ENCODE measurements around the gene ATP8A1.

The ATP8A1 gene

GRCh38 chr4:42519803-42520417, 137.0 kb downstream of the ATP8A1 start:
- Histone ChIP-seq H3K36me3 (ENCODE audit: insufficient read depth, low read length) (no peaks in the 10 kb centered on the region), H3K27me3 (ENCODE audit: control insufficient read depth, insufficient read depth, low read length) (peaks cover 10% of the 10 kb centered on the region)

GRCh38 chr4:42515156-42515884, 141.6 kb downstream of the ATP8A1 start:
- no peak overlapping the region for H3K9ac ChIP-seq (ENCODE audit: low read depth, low read length)
- H3K9me3 ChIP-seq (replicated peaks; ENCODE audit: low read length), result no peaks in the 10 kb centered on the region
- no peaks in the 10 kb centered on the region for H3K27me3 ChIP-seq (ENCODE audit: control insufficient read depth, insufficient read depth, low read length)
- H3K4me3 ChIP-seq (ENCODE audit: low read length), result no peak overlapping the region
- no peak overlapping the region for H3K4me2 ChIP-seq (ENCODE audit: low read length)
- no peaks in the 10 kb centered on the region for H3K36me3 ChIP-seq (ENCODE audit: insufficient read depth, low read length)
- H3K4me1 ChIP-seq (ENCODE audit: control insufficient read depth, insufficient read depth, low read length), result no peaks in the 10 kb centered on the region

More at GRCh38 chr4:42519803-42520417, 137.0 kb downstream of the ATP8A1 start:
- Histone ChIP-seq H3K9me3 (replicated peaks; ENCODE audit: low read length) (no peaks in the 10 kb centered on the region), H3K4me2 (ENCODE audit: low read length) (no peak overlapping the region), H3K9ac (ENCODE audit: low read depth, low read length) (no peak overlapping the region), H3K4me3 (ENCODE audit: low read length) (no peak overlapping the region), H3K4me1 (ENCODE audit: control insufficient read depth, insufficient read depth, low read length) (no peaks in the 10 kb centered on the region)

GRCh38 chr4:42513748-42514492, 143.0 kb downstream of the ATP8A1 start:
- H3K27me3 ChIP-seq (ENCODE audit: control insufficient read depth, insufficient read depth, low read length), result no peaks in the 10 kb centered on the region
- no peaks in the 10 kb centered on the region for H3K4me1 ChIP-seq (ENCODE audit: control insufficient read depth, insufficient read depth, low read length)
- H3K9me3 ChIP-seq (replicated peaks; ENCODE audit: low read length), result no peaks in the 10 kb centered on the region
- no peak overlapping the region for H3K9ac ChIP-seq (ENCODE audit: low read depth, low read length)
- H3K4me3 ChIP-seq (ENCODE audit: low read length), result no peak overlapping the region
- no peaks in the 10 kb centered on the region for H3K36me3 ChIP-seq (ENCODE audit: insufficient read depth, low read length)
- H3K4me2 ChIP-seq (ENCODE audit: low read length), result no peak overlapping the region

- Histone ChIP-seq H3K36me3 (ENCODE audit: insufficient read depth, low read length) (no peaks in the 10 kb centered on the region), H3K4me3 (ENCODE audit: low read length) (no peak overlapping the region), H3K4me2 (ENCODE audit: low read length) (no peak overlapping the region), H3K27me3 (ENCODE audit: control insufficient read depth, insufficient read depth, low read length) (no peaks in the 10 kb centered on the region), H3K9ac (ENCODE audit: low read depth, low read length) (no peak overlapping the region), H3K9me3 (replicated peaks; ENCODE audit: low read length) (no peaks in the 10 kb centered on the region), H3K4me1 (ENCODE audit: control insufficient read depth, insufficient read depth, low read length) (no peaks in the 10 kb centered on the region)
Observed at GRCh38 chr4:42512226-42512625, 144.7 kb downstream of the ATP8A1 start.

- no peaks in the 10 kb centered on the region for H3K36me3 ChIP-seq (ENCODE audit: insufficient read depth, low read length)
- no peaks in the 10 kb centered on the region for H3K27me3 ChIP-seq (ENCODE audit: control insufficient read depth, insufficient read depth, low read length)
- H3K4me2 ChIP-seq (ENCODE audit: low read length), result no peak overlapping the region
- no peaks in the 10 kb centered on the region for H3K4me1 ChIP-seq (ENCODE audit: control insufficient read depth, insufficient read depth, low read length)
- no peaks in the 10 kb centered on the region for H3K9me3 ChIP-seq (replicated peaks; ENCODE audit: low read length)
- H3K9ac ChIP-seq (ENCODE audit: low read depth, low read length), result no peak overlapping the region
- H3K4me3 ChIP-seq (ENCODE audit: low read length), result no peak overlapping the region
Observed at GRCh38 chr4:42510225-42510624, 146.7 kb downstream of the ATP8A1 start.

GRCh38 chr4:42501624-42502401, 155.1 kb downstream of the ATP8A1 start:
- no peak overlapping the region for H3K9ac ChIP-seq (ENCODE audit: low read depth, low read length)
- no peak overlapping the region for H3K4me3 ChIP-seq (ENCODE audit: low read length)
- H3K4me1 ChIP-seq (ENCODE audit: control insufficient read depth, insufficient read depth, low read length), result no peaks in the 10 kb centered on the region
- H3K36me3 ChIP-seq (ENCODE audit: insufficient read depth, low read length), result no peaks in the 10 kb centered on the region
- H3K9me3 ChIP-seq (replicated peaks; ENCODE audit: low read length), result no peaks in the 10 kb centered on the region
- no peak overlapping the region for H3K4me2 ChIP-seq (ENCODE audit: low read length)
- H3K27me3 ChIP-seq (ENCODE audit: control insufficient read depth, insufficient read depth, low read length), result no peaks in the 10 kb centered on the region

- Histone ChIP-seq H3K4me1 (ENCODE audit: control insufficient read depth, insufficient read depth, low read length) (no peaks in the 10 kb centered on the region), H3K4me2 (ENCODE audit: low read length) (no peak overlapping the region), H3K9me3 (replicated peaks; ENCODE audit: low read length) (no peaks in the 10 kb centered on the region), H3K4me3 (ENCODE audit: low read length) (no peak overlapping the region), H3K27me3 (ENCODE audit: control insufficient read depth, insufficient read depth, low read length) (no peaks in the 10 kb centered on the region), H3K9ac (ENCODE audit: low read depth, low read length) (no peak overlapping the region), H3K36me3 (ENCODE audit: insufficient read depth, low read length) (no peaks in the 10 kb centered on the region)
Observed at GRCh38 chr4:42498040-42498439, 158.9 kb downstream of the ATP8A1 start.

- Histone ChIP-seq H3K9ac (ENCODE audit: low read depth, low read length) (no peak overlapping the region), H3K4me2 (ENCODE audit: low read length) (no peak overlapping the region), H3K27me3 (ENCODE audit: control insufficient read depth, insufficient read depth, low read length) (no peaks in the 10 kb centered on the region), H3K36me3 (ENCODE audit: insufficient read depth, low read length) (no peaks in the 10 kb centered on the region), H3K4me3 (ENCODE audit: low read length) (no peak overlapping the region), H3K4me1 (ENCODE audit: control insufficient read depth, insufficient read depth, low read length) (no peaks in the 10 kb centered on the region), H3K9me3 (replicated peaks; ENCODE audit: low read length) (no peaks in the 10 kb centered on the region)
Observed at GRCh38 chr4:42497142-42497910, 159.6 kb downstream of the ATP8A1 start.

- Histone ChIP-seq H3K4me2 (ENCODE audit: low read length) (no peak overlapping the region), H3K36me3 (ENCODE audit: insufficient read depth, low read length) (no peaks in the 10 kb centered on the region), H3K4me1 (ENCODE audit: control insufficient read depth, insufficient read depth, low read length) (no peaks in the 10 kb centered on the region), H3K9ac (ENCODE audit: low read depth, low read length) (no peak overlapping the region), H3K27me3 (ENCODE audit: control insufficient read depth, insufficient read depth, low read length) (peaks cover 9% of the 10 kb centered on the region), H3K4me3 (ENCODE audit: low read length) (no peak overlapping the region), H3K9me3 (replicated peaks; ENCODE audit: low read length) (no peaks in the 10 kb centered on the region)
Observed at GRCh38 chr4:42492962-42493361, 163.9 kb downstream of the ATP8A1 start.

GRCh38 chr4:42490015-42490414, 166.9 kb downstream of the ATP8A1 start:
- H3K4me1 ChIP-seq (ENCODE audit: control insufficient read depth, insufficient read depth, low read length), result no peaks in the 10 kb centered on the region
- no peaks in the 10 kb centered on the region for H3K9me3 ChIP-seq (replicated peaks; ENCODE audit: low read length)
- H3K4me3 ChIP-seq (ENCODE audit: low read length), result no peak overlapping the region
- no peaks in the 10 kb centered on the region for H3K36me3 ChIP-seq (ENCODE audit: insufficient read depth, low read length)
- H3K4me2 ChIP-seq (ENCODE audit: low read length), result no peak overlapping the region
- peaks cover 9% of the 10 kb centered on the region for H3K27me3 ChIP-seq (ENCODE audit: control insufficient read depth, insufficient read depth, low read length)
- no peak overlapping the region for H3K9ac ChIP-seq (ENCODE audit: low read depth, low read length)

Data from skeletal muscle satellite cell (primary cell).